HepG2 (cell line): ENCODE measurements around the gene DNAJC7. TPM values are rescaled to one million over a fixed set of nuclear protein-coding genes. Genes with fewer than 3 reads are reported as not detected.

Experiments
- ARID2 ChIP-seq: sonication (generic); formaldehyde crosslinking; IDR thresholded peaks from 2 replicates; pipeline ENCODE4 v1.8.1; 2022; ENCODE audit warnings: mild to moderate bottlenecking, missing genetic modification reagents, borderline replicate concordance
- BORCS8-MEF2B ChIP-seq: sonication (generic); formaldehyde crosslinking; IDR thresholded peaks from 2 replicates; pipeline ENCODE4 v1.8.0; 2022; ENCODE audit warnings: mild to moderate bottlenecking, missing genetic modification reagents
- BRD4 ChIP-seq: sonication (generic); formaldehyde crosslinking; IDR thresholded peaks from 2 replicates; pipeline ENCODE4 v1.4.0; 2020; ENCODE audit warnings: missing genetic modification reagents
- CBFB ChIP-seq: sonication (generic); formaldehyde crosslinking; IDR thresholded peaks from 2 replicates; pipeline ENCODE4 v1.4.0; 2020; ENCODE audit warnings: missing genetic modification reagents
- CCAR2 ChIP-seq: fragments of 200-400 bp; formaldehyde crosslinking; optimal IDR thresholded peaks from 2 replicates; pipeline ENCODE3; 2018; ENCODE audit warnings: low read depth, mild to moderate bottlenecking, low read length, moderate library complexity
- ELF1 ChIP-seq: sonication (generic); formaldehyde crosslinking; IDR thresholded peaks from 2 replicates; pipeline ENCODE4 v1.4.0; 2020; ENCODE audit warnings: missing genetic modification reagents
- HNRNPL ChIP-seq: fragments of 200-400 bp; formaldehyde crosslinking; IDR thresholded peaks from 2 replicates; pipeline ENCODE4 v1.6.1; 2017; ENCODE audit warnings: mild to moderate bottlenecking, low read depth, low read length
- ISX ChIP-seq: sonication (generic); formaldehyde crosslinking; conservative IDR thresholded peaks from 2 replicates; pipeline ENCODE4 v1.5.0; 2020; ENCODE audit warnings: missing genetic modification reagents
- MIER3 ChIP-seq: IDR thresholded peaks from 2 replicates; pipeline ENCODE4 v1.6.1; 2016; ENCODE audit warnings: missing compliant biosample characterization, borderline replicate concordance
- NFYC ChIP-seq: IDR thresholded peaks from 2 replicates; pipeline ENCODE4 v1.6.1; 2016; ENCODE audit warnings: missing genetic modification reagents, missing compliant biosample characterization
- PHF20 ChIP-seq: sonication (generic); formaldehyde crosslinking; IDR thresholded peaks from 2 replicates; pipeline ENCODE4 v1.5.0; 2020; ENCODE audit warnings: mild to moderate bottlenecking, missing genetic modification reagents
- POLR2AphosphoS2 ChIP-seq: IDR thresholded peaks from 2 replicates; pipeline ENCODE4 v1.6.1; 2011; ENCODE audit warnings: low read depth, low read length, improper control_type of control experiment
- SOX13 ChIP-seq, 3 experiments: fragments of 450-650 bp in 1 of 3; sonication (generic) in 1 of 3; formaldehyde crosslinking in 1 of 3; IDR thresholded peaks in 2 of 3; conservative IDR thresholded peaks in 1 of 3; 2 replicates each; pipeline versions ENCODE4 v1.5.0 to v1.6.1; 2016 to 2020; ENCODE audit warnings: antibody characterized with exemption in 1 of 3, mild to moderate bottlenecking in 1 of 3, missing compliant biosample characterization in 1 of 3, missing genetic modification reagents in 1 of 3, moderate library complexity in 1 of 3
- YEATS4 ChIP-seq: sonication (generic); formaldehyde crosslinking; IDR thresholded peaks from 2 replicates; pipeline ENCODE4 v1.4.0; 2020; ENCODE audit warnings: missing genetic modification reagents, borderline replicate concordance
- ZEB1 ChIP-seq: IDR thresholded peaks from 2 replicates; pipeline ENCODE4 v1.6.1; 2012; ENCODE audit warnings: mild to moderate bottlenecking, low read depth, inconsistent platforms; ENCODE audit not compliant: insufficient replicate concordance
- ZFP36L1 ChIP-seq: sonication (generic); formaldehyde crosslinking; IDR thresholded peaks from 2 replicates; pipeline ENCODE4 v1.8.0; 2022; ENCODE audit warnings: mild to moderate bottlenecking, missing genetic modification reagents, moderate library complexity
- ZNF33B ChIP-seq: sonication (generic); formaldehyde crosslinking; IDR thresholded peaks from 2 replicates; pipeline ENCODE4 v1.5.1; 2020; ENCODE audit warnings: mild to moderate bottlenecking, missing genetic modification reagents
- ZNF451 ChIP-seq: sonication (generic); formaldehyde crosslinking; IDR thresholded peaks from 2 replicates; pipeline ENCODE4 v1.5.0; 2020; ENCODE audit warnings: mild to moderate bottlenecking, missing genetic modification reagents
- ZNF788 ChIP-seq: sonication (generic); formaldehyde crosslinking; IDR thresholded peaks from 2 replicates; pipeline ENCODE4 v1.5.0; 2020; ENCODE audit warnings: mild to moderate bottlenecking, missing genetic modification reagents, borderline replicate concordance
- polyA plus RNA-seq, 8 experiments: library from polyadenylated mRNA; depleted of rRNA in 3 of 8; stranded (reverse) in 7 of 8; unstranded in 1 of 8; fragments of >200 nt; fragmentation: Illumina TruSeq in 4 of 8; extraction: Trizol in 4 of 8; gene quantifications; 2 replicates each; pipeline versions ENCODE4 v1.2.1 to v1.2.3, GENCODE V29; 2011 to 2016; ENCODE audit warnings: low read depth in 4 of 8, missing spikeins in 1 of 8, mixed read lengths in 1 of 8; ENCODE audit not compliant: insufficient read depth in 1 of 8
- total RNA-seq, 5 experiments: library from RNA; depleted of rRNA; stranded (reverse); fragments of >200 nt; fragmentation: Illumina TruSeq; extraction: Trizol; gene quantifications; 2 replicates each; pipeline ENCODE4 v1.2.3, GENCODE V29; 2016; ENCODE audit warnings: low read depth in 1 of 5
- TF ChIP-seq, protein P1 (sequence below): sonication (generic); formaldehyde crosslinking; IDR thresholded peaks from 2 replicates; pipeline ENCODE4 v1.5.0; 2020; ENCODE audit warnings: missing genetic modification reagents, mild to moderate bottlenecking, borderline replicate concordance
- TF ChIP-seq, protein P2 (sequence below): IDR thresholded peaks from 2 replicates; pipeline ENCODE4 v1.6.1; 2016
- TF ChIP-seq, protein P3 (sequence below): sonication (generic); formaldehyde crosslinking; IDR thresholded peaks from 2 replicates; pipeline ENCODE4 v1.8.1; 2023; ENCODE audit warnings: missing genetic modification reagents, mild to moderate bottlenecking, borderline replicate concordance
- TF ChIP-seq, protein P4 (sequence below): IDR thresholded peaks from 2 replicates; pipeline ENCODE4 v1.6.1; 2016
- TF ChIP-seq, protein P5 (sequence below): sonication (generic); formaldehyde crosslinking; IDR thresholded peaks from 2 replicates; pipeline ENCODE4 v1.4.0; 2020; ENCODE audit warnings: missing genetic modification reagents

DNAJC7 gene
- total and polyA plus RNA-seq, 2 of the 13 experiments (the other 11 are each of a cell fraction or from before 2014, with no cell fraction given) = 47.7 to 132 TPM

DNA sequence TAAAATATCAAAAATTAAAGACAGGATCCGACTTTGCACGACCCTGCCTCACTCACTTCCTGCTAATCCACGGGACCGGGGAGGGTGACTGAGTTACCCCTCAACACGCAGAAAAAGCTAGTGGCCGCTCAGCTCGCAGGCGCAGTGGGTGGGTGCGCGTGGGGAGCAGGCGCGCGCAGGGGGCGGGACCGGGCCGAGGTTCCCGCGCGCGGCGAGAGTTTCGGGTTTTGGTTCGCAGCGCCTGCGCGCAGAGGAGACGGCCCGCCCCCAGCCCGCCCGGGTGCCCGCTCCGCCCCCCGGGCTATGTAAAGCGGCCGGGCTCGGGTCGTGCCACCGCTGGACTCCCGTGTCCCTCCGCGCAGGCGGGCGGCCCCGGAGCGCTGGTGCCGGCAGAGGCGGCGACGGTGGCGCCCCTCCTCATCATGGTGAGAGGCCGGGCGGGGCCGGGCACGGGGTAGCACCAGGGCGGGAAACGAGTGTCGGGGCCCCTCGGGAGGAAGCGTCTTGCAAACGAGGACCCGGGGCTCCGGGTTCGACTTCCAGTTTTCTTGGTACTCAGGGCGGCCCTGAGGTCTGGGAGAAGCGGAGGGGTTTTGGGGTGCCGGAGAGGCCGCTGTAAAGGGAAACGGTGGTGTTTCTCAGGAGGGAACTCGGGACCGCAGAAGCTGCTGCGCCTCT is 50.6 kb downstream of the DNAJC7 start, which contains the start of gene CNP (continued):
- peak; percentile 69; the same call in 1 of the 2 replicates for TF ChIP-seq BRD4 (CRISPR knock-in tag)
- peak; percentile 83 for TF ChIP-seq ZNF451 (CRISPR knock-in tag)
- TF ChIP-seq CCAR2 = no peak
- TF ChIP-seq ZNF33B (CRISPR knock-in tag) = peak; percentile 59; the same call in 1 of the 2 replicates
- peak; percentile 95 for TF ChIP-seq ISX (CRISPR knock-in tag)
- TF ChIP-seq NFYC = 0 out of 2 replicates have a peak, but pooled peaks have one; percentile 23
- TF ChIP-seq HNRNPL = no peak
- TF ChIP-seq ZFP36L1 (CRISPR knock-in tag) = peak; percentile 59; the same call in 1 of the 2 replicates
- TF ChIP-seq SOX13 (IDR thresholded peaks at IDR 0.05) = peak; percentile 19; the same call in 1 of the 2 replicates
- peak in 1 of 2 experiments; percentile 61; a peak in 1 of 4 replicates for TF ChIP-seq SOX13 (CRISPR knock-in tag; conservative IDR thresholded peaks at IDR 0.05 in 1 of 2, IDR thresholded peaks at IDR 0.05 in 1 of 2)
- peak; percentile 92 for TF ChIP-seq YEATS4 (CRISPR knock-in tag)
- TF ChIP-seq, protein P1, sequence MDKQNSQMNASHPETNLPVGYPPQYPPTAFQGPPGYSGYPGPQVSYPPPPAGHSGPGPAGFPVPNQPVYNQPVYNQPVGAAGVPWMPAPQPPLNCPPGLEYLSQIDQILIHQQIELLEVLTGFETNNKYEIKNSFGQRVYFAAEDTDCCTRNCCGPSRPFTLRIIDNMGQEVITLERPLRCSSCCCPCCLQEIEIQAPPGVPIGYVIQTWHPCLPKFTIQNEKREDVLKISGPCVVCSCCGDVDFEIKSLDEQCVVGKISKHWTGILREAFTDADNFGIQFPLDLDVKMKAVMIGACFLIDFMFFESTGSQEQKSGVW (CRISPR knock-in tag) = no peak
- TF ChIP-seq BORCS8-MEF2B = peak; percentile 69
- TF ChIP-seq ELF1 = peak; percentile 24; the same call in 1 of the 2 replicates
- peak; percentile 68; the same call in 1 of the 2 replicates for TF ChIP-seq PHF20 (CRISPR knock-in tag)
- peak; percentile 55; the same call in 1 of the 2 replicates for TF ChIP-seq CBFB
- TF ChIP-seq, protein P2, sequence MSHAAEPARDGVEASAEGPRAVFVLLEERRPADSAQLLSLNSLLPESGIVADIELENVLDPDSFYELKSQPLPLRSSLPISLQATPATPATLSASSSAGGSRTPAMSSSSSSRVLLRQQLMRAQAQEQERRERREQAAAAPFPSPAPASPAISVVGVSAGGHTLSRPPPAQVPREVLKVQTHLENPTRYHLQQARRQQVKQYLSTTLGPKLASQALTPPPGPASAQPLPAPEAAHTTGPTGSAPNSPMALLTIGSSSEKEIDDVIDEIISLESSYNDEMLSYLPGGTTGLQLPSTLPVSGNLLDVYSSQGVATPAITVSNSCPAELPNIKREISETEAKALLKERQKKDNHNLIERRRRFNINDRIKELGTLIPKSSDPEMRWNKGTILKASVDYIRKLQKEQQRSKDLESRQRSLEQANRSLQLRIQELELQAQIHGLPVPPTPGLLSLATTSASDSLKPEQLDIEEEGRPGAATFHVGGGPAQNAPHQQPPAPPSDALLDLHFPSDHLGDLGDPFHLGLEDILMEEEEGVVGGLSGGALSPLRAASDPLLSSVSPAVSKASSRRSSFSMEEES = no peak; the same call in 1 of the 2 replicates
- TF ChIP-seq, protein P3, sequence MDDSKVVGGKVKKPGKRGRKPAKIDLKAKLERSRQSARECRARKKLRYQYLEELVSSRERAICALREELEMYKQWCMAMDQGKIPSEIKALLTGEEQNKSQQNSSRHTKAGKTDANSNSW (CRISPR knock-in tag) = peak; percentile 85; the same call in 1 of the 2 replicates
- TF ChIP-seq, protein P4, sequence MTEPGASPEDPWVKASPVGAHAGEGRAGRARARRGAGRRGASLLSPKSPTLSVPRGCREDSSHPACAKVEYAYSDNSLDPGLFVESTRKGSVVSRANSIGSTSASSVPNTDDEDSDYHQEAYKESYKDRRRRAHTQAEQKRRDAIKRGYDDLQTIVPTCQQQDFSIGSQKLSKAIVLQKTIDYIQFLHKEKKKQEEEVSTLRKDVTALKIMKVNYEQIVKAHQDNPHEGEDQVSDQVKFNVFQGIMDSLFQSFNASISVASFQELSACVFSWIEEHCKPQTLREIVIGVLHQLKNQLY (CRISPR knock-in tag) = no peak
- TF ChIP-seq ZEB1 = no peak
- TF ChIP-seq POLR2AphosphoS2 = peak; percentile 82
- peak; percentile 59; the same call in 1 of the 2 replicates for TF ChIP-seq ZNF788 (CRISPR knock-in tag)
- TF ChIP-seq, protein P5, sequence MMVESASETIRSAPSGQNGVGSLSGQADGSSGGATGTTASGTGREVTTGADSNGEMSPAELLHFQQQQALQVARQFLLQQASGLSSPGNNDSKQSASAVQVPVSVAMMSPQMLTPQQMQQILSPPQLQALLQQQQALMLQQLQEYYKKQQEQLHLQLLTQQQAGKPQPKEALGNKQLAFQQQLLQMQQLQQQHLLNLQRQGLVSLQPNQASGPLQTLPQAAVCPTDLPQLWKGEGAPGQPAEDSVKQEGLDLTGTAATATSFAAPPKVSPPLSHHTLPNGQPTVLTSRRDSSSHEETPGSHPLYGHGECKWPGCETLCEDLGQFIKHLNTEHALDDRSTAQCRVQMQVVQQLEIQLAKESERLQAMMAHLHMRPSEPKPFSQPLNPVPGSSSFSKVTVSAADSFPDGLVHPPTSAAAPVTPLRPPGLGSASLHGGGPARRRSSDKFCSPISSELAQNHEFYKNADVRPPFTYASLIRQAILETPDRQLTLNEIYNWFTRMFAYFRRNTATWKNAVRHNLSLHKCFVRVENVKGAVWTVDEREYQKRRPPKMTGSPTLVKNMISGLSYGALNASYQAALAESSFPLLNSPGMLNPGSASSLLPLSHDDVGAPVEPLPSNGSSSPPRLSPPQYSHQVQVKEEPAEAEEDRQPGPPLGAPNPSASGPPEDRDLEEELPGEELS (CRISPR knock-in tag) = no peak; the same call in 1 of the 2 replicates
- peak; percentile 76; the same call in 1 of the 2 replicates for TF ChIP-seq ARID2 (CRISPR knock-in tag)
- TF ChIP-seq MIER3 (CRISPR knock-in tag) = peak; percentile 44; the same call in 1 of the 2 replicates
